GM10248 (cell line): ENCODE data around the gene CDIP1.

Experiments used
- CTCF ChIA-PET: fragments of 300-600 bp; sonication (Branson Sonifier 250); formaldehyde crosslinking; extraction: SDS; loops from one replicate; lab custom pipeline; 2021; ENCODE audit warnings: antibody characterized with exemption; lab: Yijun Ruan, JAX
- POLR2A ChIA-PET: fragments of 350-650 bp; sonication (Branson Sonifier 250); formaldehyde crosslinking; extraction: SDS; loops from one replicate; lab custom pipeline; 2020; ENCODE audit warnings: antibody characterized with exemption; lab: Yijun Ruan, JAX
- DNase-seq: peaks from one replicate; pipeline ENCODE4 v3.0.0; 2012; ENCODE audit errors: extremely low spot score
- TF ChIP-seq, protein P1 (sequence below): IDR thresholded peaks from 2 replicates; pipeline ENCODE4 v1.5.1; 2012; ENCODE audit warnings: mild to moderate bottlenecking, low read depth; ENCODE audit errors: extremely low read depth, missing control alignments, control extremely low read depth

CDIP1 gene

DNA sequence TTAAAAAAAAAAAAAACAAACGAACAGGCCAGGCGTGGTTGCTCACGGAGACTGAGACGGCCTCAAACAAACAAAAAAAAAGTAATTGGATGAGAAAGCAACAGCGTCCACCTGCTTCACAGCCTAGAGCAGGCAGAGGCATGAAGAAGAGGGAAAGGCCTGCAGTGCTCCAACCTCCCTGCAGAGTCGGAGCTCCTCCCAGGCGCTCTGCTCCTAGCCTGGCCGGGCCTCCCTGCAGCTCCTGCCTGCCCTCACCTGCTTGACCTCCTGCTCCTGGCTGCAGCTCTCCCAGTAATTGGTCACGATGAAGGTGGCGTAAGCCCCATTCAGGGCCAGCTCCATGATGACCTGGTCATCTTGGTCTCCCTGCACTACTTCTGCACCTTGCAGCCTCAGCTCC, 69.6 kb downstream of the CDIP1 start:
- DNase-seq = no peak
- POLR2A ChIA-PET = interaction anchor here (0.6 kb wide), 1 partner anchor 1303 kb away, joined by 3 read pairs; no protein-coding TSS in a partner anchor
- CTCF ChIA-PET = interaction anchor here (0.7 kb wide), 1 partner anchor 9 kb away, joined by 3 read pairs; no protein-coding TSS in a partner anchor
- TF ChIP-seq, protein P1, sequence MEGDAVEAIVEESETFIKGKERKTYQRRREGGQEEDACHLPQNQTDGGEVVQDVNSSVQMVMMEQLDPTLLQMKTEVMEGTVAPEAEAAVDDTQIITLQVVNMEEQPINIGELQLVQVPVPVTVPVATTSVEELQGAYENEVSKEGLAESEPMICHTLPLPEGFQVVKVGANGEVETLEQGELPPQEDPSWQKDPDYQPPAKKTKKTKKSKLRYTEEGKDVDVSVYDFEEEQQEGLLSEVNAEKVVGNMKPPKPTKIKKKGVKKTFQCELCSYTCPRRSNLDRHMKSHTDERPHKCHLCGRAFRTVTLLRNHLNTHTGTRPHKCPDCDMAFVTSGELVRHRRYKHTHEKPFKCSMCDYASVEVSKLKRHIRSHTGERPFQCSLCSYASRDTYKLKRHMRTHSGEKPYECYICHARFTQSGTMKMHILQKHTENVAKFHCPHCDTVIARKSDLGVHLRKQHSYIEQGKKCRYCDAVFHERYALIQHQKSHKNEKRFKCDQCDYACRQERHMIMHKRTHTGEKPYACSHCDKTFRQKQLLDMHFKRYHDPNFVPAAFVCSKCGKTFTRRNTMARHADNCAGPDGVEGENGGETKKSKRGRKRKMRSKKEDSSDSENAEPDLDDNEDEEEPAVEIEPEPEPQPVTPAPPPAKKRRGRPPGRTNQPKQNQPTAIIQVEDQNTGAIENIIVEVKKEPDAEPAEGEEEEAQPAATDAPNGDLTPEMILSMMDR = no peak

DNA sequence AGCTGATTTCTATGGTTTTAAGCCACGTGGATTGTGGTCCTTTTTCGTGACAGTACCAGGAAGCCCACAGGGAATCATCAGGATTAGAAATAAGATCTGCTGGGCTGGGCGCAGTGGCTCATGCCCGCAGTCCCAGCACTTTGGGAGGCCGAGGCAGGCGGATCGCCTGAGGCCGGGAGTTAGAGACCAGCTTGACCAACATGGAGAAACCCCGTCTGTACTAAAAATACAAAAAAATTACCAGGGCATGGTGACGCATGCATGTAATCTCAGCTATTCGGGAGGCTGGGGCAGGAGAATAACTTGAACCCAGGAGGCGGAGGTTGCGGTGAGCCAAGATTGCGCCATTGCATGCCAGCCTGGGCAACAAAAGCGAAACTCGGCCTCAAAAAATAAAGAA, 70.7 kb downstream of the CDIP1 start:
- TF ChIP-seq, protein P1 = no peak
- no peak for DNase-seq
- POLR2A ChIA-PET = no interaction called here
- CTCF ChIA-PET = no interaction called here

DNA sequence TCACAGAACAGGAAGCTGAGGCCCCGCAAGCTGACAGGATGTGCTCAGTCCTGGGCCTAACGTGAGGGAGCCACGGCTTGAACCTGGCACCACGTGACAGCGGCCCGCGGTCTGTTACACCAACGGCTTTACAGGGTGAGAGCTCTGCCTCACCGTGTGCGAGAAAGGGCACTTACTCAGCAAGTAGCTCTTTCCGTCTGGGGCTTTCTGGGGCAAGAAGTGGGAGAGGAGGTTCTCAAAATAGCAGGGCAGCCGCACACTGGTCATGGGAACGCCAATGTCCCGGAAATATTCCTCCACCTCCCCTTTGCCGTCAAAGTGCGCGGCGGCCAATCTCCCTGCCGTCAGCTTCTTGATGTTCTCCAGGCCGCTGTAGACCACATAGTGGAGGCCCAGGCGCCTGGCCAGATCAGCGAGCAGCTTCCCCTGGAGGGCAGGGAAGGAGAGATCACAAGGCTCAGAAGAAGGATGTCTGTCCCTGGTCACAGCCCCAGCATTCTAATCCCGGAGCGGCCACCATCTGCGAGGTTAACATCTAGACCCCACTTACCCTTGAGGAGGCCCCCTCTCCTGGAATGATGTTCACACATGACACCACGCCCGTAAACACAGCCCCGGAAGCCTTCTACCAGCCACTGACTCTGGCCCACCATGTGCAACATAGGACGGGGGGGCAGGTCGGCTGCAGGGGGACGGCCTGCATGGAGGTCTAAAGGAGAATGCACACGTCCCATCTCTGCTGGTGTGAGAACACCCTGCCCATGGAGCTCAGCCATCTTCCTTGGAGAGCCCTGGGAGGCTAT, 72.4 kb downstream of the CDIP1 start:
- ChIA-PET CTCF (interaction anchor here (1.3 kb wide), 1 partner anchor 10 kb away, joined by 4 read pairs; the partner anchor contains the start of gene HMOX2), POLR2A (no interaction called here)
- DNase-seq = no peak
- TF ChIP-seq, protein P1 = no peak

DNA sequence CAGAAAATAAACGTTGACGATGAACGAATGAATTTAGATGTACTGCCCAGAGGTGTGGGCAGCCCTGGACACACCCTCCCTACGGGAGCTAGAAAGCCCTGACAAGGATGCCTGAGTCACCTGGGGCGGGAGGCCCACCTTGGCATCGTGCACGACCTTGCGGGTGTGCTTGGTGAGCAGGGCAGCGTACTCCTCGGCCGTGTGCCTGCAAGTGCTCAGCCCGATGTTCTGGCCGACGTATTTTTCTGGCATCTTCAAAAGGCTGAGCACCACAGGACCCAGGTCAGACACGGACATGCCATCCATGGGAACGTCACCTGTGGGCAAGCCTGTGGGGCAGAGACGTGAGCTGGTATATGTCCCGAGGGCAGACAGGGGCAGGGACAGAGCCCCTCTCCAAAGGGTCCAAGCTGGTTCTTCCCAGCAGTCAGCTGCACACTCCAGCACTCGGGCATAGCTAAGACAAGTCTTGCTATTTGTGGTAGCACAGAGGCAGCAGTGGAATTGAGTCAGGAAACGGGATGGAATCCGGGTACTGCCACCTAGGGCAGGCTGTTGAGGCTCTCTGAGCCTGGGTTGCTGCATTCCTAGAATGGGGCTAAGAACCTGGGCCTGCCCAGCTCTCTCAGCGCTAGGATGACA, 74.9 kb downstream of the CDIP1 start:
- ChIA-PET CTCF (interaction anchor here (0.9 to 2.2 kb wide), 2 partner anchors 7 to 12 kb away, joined by 3 to 7 read pairs; partner anchors contain the start of genes HMOX2 and NMRAL1), POLR2A (no interaction called here)
- no peak for DNase-seq
- TF ChIP-seq, protein P1 = no peak

DNA sequence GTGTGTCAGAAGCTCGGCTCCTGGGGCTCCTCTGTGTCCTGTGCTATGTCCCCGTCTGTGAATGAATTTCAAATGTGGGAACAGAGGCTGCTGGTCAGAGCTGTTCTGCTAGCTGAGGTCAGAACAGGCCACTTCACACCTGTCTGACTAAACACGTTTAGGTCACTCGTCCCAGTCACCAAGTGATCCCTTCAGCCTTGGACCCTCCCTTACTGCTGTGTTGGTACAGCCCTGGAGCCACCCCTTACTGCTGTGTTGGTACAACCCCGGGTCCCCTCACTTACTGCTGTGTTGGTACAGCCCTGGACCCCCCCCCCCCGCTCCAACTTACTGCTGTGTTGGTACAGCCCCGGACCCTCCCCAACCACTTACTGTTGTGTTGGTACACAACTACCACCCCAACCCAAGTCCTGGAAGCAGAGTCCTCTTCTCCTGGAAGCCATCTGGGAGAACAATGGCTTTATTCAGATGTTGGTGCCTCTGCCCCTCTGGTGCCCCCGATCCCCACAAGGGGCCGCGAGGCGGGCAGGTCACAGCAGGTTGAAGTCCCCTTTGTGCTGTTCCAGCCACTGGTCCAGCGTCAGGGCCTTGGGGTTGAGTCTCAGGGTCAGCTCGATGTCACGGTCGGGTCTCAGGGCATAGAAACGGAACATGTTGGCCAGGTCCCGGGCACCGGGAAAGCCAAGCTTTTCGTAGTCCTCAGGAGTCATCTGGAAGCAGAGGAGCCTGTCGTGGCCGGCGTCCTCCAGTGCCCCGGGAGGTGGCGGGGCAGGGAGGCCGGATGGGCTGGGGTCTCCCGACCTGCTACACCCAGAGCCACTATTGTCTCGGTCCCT, 77.1 kb downstream of the CDIP1 start:
- no peak for DNase-seq
- TF ChIP-seq, protein P1 = no peak
- CTCF ChIA-PET = interaction anchor here (1.5 kb wide), 1 partner anchor 11 kb away, joined by 7 read pairs; no protein-coding TSS in a partner anchor
- POLR2A ChIA-PET = no interaction called here

DNA sequence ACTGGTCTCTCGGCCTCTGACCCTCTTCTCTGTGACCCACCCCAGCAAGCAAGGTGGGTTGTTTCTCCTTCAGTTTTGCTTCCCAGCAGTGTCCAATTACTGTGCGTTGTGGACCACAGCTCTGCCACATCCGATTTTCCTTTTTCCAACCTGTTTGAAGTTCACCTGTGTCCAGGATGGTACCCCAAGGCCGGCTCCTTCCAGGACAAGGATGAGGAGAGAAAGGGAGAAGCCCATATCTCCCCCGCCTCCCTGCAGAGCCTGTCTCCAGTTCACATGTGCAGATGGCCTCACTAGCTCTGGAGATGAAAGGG, 77.7 kb downstream of the CDIP1 start:
- no peak for DNase-seq
- TF ChIP-seq, protein P1 = no peak
- ChIA-PET POLR2A (no interaction called here), CTCF (interaction anchor here (1.5 kb wide), 1 partner anchor 11 kb away, joined by 7 read pairs; no protein-coding TSS in a partner anchor)
